Calu3 (cell line): Measurements from ENCODE around the gene BHLHA9. TPM values are rescaled to one million over a fixed set of nuclear protein-coding genes. Genes with fewer than 3 reads are reported as not detected.

ENCODE experiments used
- BruUV-seq: library from RNA; stranded (reverse); fragments of 400-500 nt; replicated peaks from 2 replicates; lab custom pipeline; 2021; lab: Mats Ljungman, UMichigan
- CTCF ChIA-PET: fragments of 300-600 bp; sonication (Branson Sonifier 250); formaldehyde crosslinking; loops from one replicate; lab custom pipeline; 2022; ENCODE audit warnings: antibody characterized with exemption; lab: Charles Lee
- DNase-seq: peaks from one replicate; pipeline ENCODE4 v3.0.0; 2022
- H3K27ac Mint-ChIP-seq: one replicate; pipeline ENCODE4 v1.8.0; 2022; ENCODE audit warnings: mixed read lengths; ENCODE audit not compliant: unreplicated experiment
- H3K27me3 Mint-ChIP-seq: one replicate; pipeline ENCODE4 v1.8.0; 2022; ENCODE audit warnings: mixed read lengths; ENCODE audit not compliant: unreplicated experiment
- H3K36me3 Mint-ChIP-seq: one replicate; pipeline ENCODE4 v1.8.0; 2022; ENCODE audit warnings: mild to moderate bottlenecking, moderate library complexity, mixed read lengths; ENCODE audit not compliant: insufficient read depth, unreplicated experiment
- H3K4me1 Mint-ChIP-seq: one replicate; pipeline ENCODE4 v1.8.0; 2022; ENCODE audit warnings: mild to moderate bottlenecking, low read depth, mixed read lengths; ENCODE audit not compliant: unreplicated experiment
- H3K4me3 Mint-ChIP-seq: one replicate; pipeline ENCODE4 v1.8.0; 2022; ENCODE audit warnings: mild to moderate bottlenecking, low read depth, moderate library complexity, mixed read lengths; ENCODE audit not compliant: unreplicated experiment
- H3K9me3 Mint-ChIP-seq: one replicate; pipeline ENCODE4 v1.8.0; 2022; ENCODE audit warnings: low read depth, mixed read lengths; ENCODE audit not compliant: unreplicated experiment
- intact Hi-C: fragments of 100-400 bp; cut with micrococcal nuclease; formaldehyde crosslinking; loops from one replicate; pipeline ENCODE4 v1.10.0; 2022; ENCODE audit not compliant: unreplicated experiment
- total RNA-seq: library from RNA; stranded (reverse); gene quantifications from 2 replicates; pipeline ENCODE4 v1.2.3, GENCODE V29; 2022
- TF ChIP-seq, protein P1 (sequence below): fragments of 200-600 bp; IDR thresholded peaks from one replicate; pipeline ENCODE4 v1.8.0; 2022; ENCODE audit warnings: antibody characterized with exemption; ENCODE audit not compliant: unreplicated experiment

The BHLHA9 gene
- total RNA-seq, 1 experiment from 2014 or later: not detected

DNA sequence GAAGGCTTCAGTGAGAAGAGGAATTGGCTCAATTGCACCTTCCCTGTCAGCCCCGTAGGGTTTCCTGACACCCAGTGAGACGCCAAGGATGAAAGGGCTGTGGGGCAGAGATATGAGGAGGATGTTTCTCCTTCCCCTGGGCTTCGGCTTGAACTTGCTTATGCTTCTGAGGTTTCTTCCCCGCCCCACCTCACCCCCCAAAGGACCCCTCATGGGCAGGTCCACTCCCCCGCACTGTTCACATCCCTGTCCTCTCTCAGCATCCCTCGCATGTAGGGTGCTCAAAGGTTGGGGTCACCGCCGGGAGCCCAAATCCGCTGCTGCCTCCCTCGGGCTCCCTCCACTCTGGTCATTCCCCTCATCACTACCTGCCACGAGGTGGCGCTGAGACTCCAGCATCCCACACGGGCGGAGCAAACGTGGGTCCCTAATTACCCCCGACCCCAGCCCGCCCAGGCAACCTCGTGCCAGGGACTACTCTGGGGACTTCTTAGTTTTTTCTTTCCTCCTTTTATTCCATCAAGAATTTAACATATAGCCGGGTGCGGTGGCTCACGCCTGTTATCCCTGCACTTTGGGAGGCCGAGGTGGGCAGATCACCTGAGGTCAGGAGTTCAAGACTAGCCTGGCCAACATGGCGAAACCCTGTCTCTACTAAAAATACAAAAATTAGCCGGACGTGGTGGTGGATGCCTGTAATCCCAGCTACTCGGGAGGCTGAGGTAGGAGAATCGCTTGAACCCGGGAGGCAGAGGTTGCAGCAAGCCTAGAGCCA, 5.9 kb downstream of the BHLHA9 start:
- no TSS peak for BruUV-seq
- Mint-ChIP-seq H3K27ac (no peak overlapping the region), H3K27me3 (peaks cover 47% of the 10 kb centered on the region), H3K4me3 (no peak overlapping the region), H3K9me3 (no peaks in the 10 kb centered on the region), H3K36me3 (no peaks in the 10 kb centered on the region), H3K4me1 (no peaks in the 10 kb centered on the region)
- CTCF ChIA-PET: no interaction called here
- intact Hi-C loops: loop anchor here (2.0 to 5.0 kb wide), 2 partner anchors 56 to 239 kb away; no protein-coding TSS in a partner anchor
- peak; percentile 64 for DNase-seq
- TF ChIP-seq, protein P1, sequence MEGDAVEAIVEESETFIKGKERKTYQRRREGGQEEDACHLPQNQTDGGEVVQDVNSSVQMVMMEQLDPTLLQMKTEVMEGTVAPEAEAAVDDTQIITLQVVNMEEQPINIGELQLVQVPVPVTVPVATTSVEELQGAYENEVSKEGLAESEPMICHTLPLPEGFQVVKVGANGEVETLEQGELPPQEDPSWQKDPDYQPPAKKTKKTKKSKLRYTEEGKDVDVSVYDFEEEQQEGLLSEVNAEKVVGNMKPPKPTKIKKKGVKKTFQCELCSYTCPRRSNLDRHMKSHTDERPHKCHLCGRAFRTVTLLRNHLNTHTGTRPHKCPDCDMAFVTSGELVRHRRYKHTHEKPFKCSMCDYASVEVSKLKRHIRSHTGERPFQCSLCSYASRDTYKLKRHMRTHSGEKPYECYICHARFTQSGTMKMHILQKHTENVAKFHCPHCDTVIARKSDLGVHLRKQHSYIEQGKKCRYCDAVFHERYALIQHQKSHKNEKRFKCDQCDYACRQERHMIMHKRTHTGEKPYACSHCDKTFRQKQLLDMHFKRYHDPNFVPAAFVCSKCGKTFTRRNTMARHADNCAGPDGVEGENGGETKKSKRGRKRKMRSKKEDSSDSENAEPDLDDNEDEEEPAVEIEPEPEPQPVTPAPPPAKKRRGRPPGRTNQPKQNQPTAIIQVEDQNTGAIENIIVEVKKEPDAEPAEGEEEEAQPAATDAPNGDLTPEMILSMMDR: peak; percentile 67

DNA sequence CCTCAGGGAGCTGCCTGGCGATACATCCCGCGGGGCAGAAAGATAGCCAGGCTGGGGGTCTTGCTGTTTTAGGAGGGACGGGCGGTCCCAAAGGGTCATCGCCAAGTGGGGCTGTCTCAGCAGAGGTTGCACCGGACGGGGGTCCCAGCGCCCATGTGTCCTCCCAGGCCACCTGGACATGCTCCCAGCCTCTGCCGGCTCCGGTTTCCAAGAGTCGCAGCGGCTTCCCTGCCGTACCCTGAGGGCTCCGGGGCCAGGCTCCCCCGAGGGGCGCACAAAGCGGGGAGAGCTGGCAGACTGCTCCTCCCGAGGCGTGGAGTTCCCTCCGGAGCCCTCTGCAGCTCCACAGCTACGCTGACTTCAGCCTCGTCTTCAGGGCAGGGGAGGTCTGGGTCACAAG, 10.4 kb downstream of the BHLHA9 start:
- TF ChIP-seq, protein P1: no peak
- Mint-ChIP-seq H3K9me3 (no peaks in the 10 kb centered on the region), H3K27me3 (peaks cover 30% of the 10 kb centered on the region), H3K4me3 (no peak overlapping the region), H3K27ac (no peak overlapping the region), H3K36me3 (no peaks in the 10 kb centered on the region), H3K4me1 (no peaks in the 10 kb centered on the region)
- BruUV-seq: no TSS peak
- CTCF ChIA-PET: interaction anchor here (0.5 kb wide), 1 partner anchor 251 kb away, joined by 3 read pairs; no protein-coding TSS in a partner anchor
- intact Hi-C loops: no loop called here
- no peak for DNase-seq

DNA sequence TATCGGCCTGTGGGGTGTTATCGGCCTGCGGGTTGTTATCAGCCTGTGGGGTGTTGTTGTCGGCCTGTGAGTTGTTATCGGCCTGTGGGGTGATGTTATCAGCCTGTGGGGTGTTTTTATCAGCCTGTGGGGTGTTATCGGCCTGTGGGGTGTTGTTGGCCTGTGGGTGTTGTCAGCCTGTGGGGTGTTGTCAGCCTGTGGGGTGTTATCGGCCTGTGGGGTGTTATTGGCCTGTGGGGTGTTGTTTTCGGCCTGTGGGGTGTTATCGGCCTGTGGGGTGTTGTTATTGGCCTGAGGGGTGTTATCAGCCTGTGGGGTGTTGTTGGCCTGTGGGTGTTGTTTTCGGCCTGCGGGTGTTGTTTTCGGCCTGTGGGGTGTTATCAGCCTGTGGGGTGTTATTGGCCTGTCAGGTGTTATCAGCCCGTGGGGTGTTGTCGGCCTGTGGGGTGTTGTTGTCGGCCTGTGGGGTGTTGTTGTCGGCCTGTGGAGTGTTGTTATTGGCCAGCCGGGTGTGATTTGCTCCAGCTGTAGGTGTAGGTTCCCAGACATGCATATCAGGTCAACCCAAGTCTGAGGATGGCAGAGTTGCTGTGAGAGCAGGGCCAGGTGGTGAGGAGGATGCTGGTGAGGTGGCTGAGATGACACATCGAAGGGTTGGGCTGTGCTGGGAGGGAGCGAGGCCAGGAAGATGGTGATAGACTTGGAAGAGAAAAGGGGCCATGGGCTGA, 16.3 kb downstream of the BHLHA9 start:
- peaks cover 8% of the 10 kb centered on the region for H3K4me1 Mint-ChIP-seq
- no TSS peak for BruUV-seq
- intact Hi-C loops: no loop called here
- TF ChIP-seq, protein P1: no peak
- no peak overlapping the region for H3K27ac Mint-ChIP-seq
- H3K9me3 Mint-ChIP-seq: peaks cover 6% of the 10 kb centered on the region
- H3K4me3 Mint-ChIP-seq: no peak overlapping the region
- H3K36me3 Mint-ChIP-seq: peaks cover 18% of the 10 kb centered on the region
- H3K27me3 Mint-ChIP-seq: peaks cover 15% of the 10 kb centered on the region
- DNase-seq: no peak
- CTCF ChIA-PET: no interaction called here

DNA sequence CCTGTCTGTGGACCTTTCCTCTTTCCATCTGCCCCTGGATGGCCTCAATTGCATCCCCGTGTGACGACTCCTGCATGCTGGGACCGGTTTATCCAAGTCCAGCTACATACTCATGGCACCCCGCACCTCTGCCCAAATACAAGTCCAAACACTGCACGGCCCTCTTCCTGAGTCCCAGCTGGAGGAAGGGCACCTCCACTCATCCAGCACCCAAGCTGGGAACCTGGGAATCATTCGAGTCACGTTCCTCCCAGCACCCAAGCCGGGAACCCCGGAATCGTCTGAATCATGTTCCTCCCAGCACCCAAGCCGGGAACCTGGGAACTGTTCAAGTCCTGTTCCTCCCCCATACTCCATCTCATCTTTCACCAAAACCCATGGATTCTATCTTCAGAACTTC, 19.5 kb downstream of the BHLHA9 start:
- no TSS peak for BruUV-seq
- Mint-ChIP-seq H3K27me3 (peaks cover 38% of the 10 kb centered on the region), H3K27ac (peak overlapping the region; percentile 22), H3K9me3 (peaks cover 11% of the 10 kb centered on the region), H3K36me3 (peaks cover 25% of the 10 kb centered on the region), H3K4me3 (no peak overlapping the region), H3K4me1 (peaks cover 15% of the 10 kb centered on the region)
- CTCF ChIA-PET: no interaction called here
- DNase-seq: no peak
- intact Hi-C loops: no loop called here
- TF ChIP-seq, protein P1: no peak
